OCI-LY3 (cell line): ENCODE measurements around the gene RNPEPL1.

Source experiments
- EZH2phosphoT487 ChIP-seq: fragments of 200-600 bp; shearing (Covaris generic); IDR thresholded peaks from 2 replicates; pipeline ENCODE4 v1.6.1; 2018; ENCODE audit warnings: antibody characterized with exemption, mixed run types, low read depth
- TF ChIP-seq, protein P1 (sequence below): fragments of 200-600, 300-600 bp; sonication (generic); IDR thresholded peaks from 2 replicates; pipeline ENCODE4 v1.5.1; 2014; ENCODE audit warnings: antibody characterized with exemption, low read length, low read depth

DNA sequence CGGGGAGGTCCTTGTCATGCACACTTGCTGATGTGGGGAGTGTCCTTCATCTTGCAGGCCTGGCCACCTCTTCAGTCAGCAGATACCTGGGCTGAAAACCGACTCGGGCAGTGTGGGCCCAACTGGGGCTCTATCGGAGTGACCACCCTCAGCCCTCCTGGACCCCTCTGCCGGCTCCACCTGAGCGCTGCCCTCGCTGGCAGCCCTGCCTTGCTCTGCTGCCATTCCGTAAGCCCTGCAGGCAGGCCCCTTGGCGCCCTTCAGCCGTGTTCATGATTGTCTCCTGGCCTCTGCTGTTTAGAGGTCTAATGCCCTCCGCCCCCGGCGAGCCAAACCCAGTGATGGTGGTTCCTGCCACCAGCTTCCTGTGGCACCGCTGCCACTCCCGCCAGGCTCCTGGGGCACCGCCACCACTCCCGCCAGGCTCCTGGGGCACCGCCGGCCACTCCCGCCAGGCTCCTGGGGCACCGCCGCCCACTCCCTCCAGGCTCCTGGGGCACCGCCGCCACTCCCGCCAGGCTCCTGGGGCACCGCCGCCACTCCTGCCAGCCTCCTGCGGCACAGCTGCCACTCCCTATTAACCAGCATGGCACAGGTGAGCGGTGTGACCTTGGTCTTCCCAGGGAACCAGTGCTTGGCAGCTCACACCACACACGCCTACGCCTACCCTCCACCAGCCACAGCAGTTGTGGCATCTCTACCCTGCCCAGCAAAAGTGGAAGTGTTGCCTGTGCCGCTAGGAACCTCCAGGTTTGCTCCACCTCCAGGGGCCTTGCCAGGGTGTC is 34.2 kb downstream of the RNPEPL1 start:
- TF ChIP-seq, protein P1, sequence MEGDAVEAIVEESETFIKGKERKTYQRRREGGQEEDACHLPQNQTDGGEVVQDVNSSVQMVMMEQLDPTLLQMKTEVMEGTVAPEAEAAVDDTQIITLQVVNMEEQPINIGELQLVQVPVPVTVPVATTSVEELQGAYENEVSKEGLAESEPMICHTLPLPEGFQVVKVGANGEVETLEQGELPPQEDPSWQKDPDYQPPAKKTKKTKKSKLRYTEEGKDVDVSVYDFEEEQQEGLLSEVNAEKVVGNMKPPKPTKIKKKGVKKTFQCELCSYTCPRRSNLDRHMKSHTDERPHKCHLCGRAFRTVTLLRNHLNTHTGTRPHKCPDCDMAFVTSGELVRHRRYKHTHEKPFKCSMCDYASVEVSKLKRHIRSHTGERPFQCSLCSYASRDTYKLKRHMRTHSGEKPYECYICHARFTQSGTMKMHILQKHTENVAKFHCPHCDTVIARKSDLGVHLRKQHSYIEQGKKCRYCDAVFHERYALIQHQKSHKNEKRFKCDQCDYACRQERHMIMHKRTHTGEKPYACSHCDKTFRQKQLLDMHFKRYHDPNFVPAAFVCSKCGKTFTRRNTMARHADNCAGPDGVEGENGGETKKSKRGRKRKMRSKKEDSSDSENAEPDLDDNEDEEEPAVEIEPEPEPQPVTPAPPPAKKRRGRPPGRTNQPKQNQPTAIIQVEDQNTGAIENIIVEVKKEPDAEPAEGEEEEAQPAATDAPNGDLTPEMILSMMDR = no peak
- TF ChIP-seq EZH2phosphoT487 = no peak
